Activated gamma-delta T cell treated with Interleukin-2 at 50 U/mL for 16 hours (primary cell): ENCODE measurements around the gene GPAT3.
"Not testable (repeated sequence)": the region's sequence is repeated elsewhere in the genome, so short reads cannot be mapped to it uniquely, and the experiment has no call there.

Experiments
- DNase-seq: peaks from one replicate; pipeline ENCODE4 v3.0.0-alpha.2; 2020

Gene GPAT3

DNA sequence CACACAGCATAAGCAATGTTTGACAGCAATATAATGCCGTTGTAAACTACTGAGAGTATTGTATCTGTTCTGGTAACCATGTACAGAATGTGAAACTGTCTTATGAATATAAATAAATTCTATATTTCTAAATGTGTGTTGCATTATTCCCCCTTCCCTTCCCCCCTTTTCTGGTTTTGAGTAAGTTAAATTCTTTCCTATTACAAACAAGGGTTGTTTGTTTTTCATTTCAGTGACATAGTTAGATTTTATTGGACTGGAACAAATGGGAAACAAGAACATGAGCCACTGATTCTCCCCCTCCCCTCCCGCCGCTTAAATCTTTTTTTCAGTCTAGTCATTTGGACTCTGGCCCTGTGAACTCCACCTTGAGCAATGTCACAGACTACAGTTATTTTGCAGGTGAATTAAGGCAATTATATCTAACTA, 69.8 kb downstream of the GPAT3 start:
- no peak for DNase-seq

DNA sequence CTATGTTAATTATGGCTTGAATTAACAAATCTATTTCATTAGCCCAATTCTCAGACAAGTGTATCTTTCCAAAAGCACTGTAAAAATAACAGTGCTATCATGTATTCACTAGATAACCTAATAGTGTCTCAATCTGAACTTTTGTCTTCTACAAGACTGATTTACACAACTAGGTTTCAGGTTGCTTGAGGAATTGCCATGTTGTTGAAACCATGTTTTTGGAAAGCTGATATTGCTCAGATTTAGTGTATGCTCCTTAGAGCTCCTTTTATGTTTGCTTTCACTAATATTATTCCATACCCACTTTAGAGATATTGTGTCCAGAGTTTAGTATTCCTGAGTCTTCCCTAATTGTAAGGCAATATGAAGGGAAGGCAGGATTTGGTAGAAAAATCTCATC, 70.6 kb downstream of the GPAT3 start:
- no peak for DNase-seq

DNA sequence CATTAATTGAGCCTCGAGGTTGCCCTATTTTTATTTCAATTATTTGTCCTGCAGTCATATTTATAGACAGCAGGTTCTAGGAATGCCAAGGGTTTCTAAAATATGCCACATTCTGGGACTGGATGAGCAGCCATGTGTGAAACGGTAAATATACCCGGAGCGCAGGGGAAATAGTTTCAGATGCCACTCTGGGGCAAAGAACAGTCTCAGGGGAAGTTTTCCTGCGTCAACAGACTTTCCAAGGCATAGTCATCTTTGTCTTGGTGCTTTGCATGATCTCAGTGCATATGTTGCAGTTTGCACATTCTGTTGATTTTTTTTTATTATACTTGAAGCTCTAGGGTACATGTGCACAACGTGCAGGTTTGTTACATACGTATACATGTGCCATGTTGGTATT, 71.0 kb downstream of the GPAT3 start:
- DNase-seq, result no peak

DNA sequence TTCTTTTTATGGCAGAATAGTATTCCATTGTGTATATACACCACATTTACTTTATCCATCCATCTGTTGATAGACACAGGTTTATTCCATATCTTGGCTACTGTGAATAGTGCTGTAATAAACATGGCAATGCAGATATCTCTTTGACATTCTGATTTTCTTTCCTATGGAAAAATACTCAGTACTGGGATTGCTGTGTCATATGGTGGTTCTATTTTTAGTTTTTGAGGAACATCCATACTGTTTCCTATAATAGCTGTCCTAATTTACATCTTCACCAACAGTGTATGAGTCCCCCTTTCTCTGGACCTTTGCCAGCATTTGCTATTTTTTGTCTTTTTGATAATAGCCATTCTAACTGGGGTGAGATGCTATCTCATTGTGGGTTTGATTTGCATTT, 73.5 kb downstream of the GPAT3 start:
- no peak for DNase-seq

DNA sequence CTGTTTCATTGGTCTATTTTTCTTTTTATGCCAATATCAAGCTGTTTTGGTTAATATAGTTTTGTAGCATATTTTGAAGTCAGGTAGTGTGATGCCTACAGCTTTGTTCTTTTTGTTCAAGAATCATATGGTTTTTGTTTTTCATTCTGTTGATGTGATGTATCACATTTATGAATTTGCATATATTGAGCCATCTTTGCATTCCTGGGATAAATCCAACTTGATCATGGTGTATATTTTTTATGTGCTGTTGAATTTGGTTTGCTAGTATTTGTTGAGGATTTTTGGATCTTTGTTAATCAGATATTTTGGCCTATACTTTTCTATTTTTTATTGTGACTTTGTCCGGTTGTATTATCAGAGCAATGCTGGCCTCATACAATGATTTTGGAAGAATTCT, 74.8 kb downstream of the GPAT3 start:
- DNase-seq, result no peak

DNA sequence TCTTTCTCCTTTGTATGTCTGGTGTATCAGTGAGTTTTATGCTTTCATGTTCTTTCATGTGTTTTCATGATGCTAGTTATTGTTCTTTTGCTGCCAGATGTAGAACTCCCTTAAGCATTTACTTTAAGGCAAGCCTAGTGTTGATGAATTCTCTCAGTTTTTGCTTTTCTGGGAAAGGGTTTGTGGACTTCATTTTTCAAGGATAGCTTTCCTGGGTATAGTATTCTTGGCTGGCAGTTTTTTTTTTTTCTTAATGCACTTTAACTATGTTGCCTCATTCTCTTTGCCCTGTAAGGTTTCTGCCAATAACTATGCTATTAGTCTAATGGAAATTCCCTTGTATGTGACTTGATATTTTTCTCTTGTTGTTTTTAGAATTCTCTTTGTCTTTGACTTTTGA, 77.1 kb downstream of the GPAT3 start:
- no peak for DNase-seq

DNA sequence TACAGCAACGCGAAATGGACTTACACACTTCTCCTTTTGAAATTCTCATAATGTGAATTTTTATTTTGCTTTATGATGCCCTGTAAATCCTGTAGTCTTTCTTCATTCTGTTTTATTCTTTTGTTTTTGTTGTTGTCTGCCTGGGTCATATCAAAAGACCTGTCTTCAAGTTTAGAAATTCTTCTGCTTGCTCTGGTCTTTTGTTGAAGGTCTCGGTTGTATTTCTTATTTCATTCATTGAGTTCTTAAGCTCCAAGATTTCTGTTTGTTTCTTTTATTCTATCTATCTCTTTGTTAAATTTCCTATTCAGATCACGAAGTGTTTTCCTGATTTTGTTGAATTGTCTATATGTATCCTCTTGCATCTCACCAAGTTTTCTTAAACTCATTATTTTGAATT, 78.1 kb downstream of the GPAT3 start:
- DNase-seq, result no peak

DNA sequence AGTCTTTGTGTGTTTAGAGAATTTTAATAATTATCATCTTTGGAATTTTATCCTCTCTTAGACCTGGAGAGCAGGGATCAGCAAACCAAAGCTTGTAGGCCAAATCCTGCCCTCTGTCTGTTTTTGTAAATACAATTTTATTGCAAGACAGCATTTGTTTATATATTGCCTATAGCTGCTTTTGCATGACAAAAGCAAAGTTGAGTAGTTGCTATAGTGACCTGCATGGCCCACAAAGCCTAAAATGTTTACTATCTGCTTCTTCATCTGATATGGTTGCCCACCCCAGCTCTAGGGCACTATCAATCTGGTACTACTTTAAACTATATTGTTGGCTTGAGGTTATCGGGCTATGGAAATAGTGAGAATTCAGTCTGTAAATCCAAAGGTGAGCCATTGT, 80.3 kb downstream of the GPAT3 start:
- DNase-seq, result no peak

DNA sequence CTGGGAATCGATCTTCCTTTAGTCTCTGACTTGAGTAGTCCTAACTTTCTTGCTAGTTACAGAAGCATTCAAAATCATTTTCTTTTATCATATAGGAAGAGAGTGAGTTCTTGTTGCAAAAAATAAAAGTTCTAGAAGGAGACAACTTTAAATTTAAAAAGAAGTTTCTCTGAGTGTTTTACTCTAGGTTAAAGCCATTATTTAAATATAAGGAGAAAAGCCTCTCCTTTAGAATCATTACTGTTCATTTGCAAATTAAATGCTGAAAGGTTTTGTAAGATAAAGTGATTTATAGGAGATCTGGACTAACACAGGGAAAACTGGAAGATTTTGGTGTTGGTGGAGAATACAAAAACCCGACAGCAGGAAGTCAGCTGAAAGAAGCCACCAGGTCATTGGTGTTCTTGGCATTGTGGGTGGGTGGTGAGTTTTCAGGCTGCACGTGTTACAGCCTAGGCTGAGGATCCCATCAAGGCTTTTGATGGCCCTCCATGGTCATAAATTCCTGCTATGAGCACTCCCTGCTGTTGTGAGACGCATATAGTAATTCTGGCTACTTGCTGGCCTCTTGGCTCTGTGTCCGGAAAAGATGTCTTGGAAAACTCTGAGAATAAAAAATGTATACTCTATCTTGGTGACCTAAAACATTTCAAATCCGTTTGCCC, 81.6 kb downstream of the GPAT3 start:
- no peak for DNase-seq

DNA sequence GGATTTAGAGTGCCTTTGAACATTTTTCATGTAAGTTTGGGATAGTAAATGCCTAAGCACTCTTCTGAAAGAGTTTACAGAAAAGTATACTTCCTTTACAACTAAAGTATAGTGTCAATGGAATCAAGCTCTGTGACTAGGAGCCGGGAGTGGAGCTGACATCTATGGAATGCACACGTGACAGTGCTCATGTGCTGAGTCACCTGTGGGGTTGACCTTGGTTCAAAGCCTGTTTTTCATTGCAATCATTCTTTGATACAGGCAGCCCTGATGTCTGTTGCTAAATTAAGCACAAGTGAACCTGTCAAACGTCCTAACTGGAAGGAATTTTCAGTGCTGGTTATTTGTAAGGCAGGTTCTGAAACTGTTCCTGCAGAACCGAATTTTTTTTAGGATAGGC, 82.5 kb downstream of the GPAT3 start:
- no peak for DNase-seq

DNA sequence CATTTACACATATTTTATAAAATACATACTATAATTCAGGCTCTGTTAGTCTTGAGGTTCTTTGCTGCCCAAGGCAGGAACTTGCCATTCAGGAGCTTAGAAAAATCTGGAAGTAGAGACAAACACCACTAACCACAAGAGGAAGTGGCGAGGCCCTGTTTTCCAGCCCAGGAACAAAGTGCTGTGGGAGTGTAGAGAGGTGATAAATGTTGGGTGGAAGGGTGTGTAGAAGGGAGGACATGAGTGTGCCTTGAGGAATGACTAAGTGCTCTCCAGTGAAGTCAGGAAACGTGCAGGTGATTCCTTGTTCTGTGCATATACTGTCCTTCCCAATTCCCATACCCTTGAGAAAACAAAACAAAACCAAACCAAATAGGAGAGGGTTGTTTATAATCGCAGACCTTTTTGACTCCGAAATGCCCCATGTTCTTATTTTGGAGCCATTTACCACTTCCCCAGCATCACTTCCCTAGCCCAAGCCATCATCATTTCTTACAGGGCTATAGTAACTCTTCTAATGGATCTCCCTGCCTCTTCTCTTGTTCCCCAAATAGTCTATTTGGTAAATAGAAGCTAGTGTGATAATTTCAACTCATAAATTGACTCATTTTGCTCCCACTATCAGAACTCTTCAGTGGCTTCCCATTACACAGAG, 83.2 kb downstream of the GPAT3 start:
- DNase-seq, result no peak

DNA sequence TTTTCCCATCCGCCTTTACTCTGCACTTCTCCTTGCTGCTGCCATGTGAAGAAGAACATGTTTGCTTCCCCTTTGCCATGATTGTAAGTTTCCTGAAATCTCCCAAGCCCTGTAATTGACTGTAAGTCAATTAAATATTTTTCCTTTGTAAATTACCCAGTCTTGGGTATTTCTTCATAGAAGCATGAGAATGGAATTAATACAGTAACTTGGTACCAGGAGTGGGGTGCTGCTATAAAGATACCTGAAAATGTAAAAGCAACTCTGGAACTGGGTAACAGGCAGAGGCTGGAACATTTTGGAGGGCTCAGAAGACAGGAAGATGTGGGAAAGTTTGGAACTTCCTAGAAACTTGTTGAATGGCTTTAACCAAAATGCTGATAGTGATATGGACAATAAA, 86.2 kb downstream of the GPAT3 start:
- not testable (repeated sequence) for DNase-seq

DNA sequence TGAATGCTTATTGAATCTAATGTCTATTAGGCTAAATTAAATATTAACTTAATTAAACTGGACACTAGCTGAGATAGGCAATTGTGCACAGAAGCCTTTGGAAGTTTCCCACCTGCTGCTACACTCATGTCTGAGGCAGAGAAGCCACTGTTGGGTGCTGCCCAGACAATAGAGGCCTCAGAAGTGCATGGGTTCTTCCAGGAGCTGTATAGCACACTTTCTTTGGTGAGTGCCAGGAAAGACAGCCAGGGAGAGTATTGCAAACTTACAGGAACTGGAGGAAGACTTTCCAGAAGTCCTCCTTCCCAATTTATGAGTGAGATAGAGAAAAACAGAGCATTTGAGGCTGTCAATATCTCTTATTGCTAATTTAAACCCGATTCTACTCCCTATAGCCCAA, 89.9 kb downstream of the GPAT3 start:
- no peak for DNase-seq

DNA sequence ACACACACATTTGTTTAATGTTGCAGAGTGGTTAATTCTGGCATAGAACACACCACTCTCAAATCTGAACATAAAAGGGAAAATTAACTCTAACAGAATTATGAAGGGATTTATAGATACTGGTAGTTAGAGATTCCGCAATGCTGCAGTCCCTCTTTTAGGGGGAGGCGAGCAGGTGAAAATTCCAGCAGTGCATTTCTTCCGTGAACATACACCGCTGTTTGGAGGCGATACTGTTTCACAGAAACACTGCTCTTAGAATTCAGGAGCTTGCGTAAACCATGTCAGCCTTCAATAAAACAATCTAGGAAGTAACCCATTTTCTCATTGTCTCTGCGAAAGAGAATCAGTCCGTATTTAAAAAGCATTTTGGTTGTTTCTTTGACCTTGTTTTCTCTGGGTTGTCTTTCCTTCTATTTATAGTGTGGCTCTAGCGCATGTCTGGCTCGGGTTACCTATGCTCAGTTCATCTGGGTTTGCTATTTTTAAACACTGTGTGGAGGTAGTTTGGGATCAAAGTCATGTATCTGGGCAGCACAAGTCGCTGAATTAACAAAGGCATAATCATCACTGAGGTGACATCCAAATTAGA, 90.4 kb downstream of the GPAT3 start:
- DNase-seq, result no peak

DNA sequence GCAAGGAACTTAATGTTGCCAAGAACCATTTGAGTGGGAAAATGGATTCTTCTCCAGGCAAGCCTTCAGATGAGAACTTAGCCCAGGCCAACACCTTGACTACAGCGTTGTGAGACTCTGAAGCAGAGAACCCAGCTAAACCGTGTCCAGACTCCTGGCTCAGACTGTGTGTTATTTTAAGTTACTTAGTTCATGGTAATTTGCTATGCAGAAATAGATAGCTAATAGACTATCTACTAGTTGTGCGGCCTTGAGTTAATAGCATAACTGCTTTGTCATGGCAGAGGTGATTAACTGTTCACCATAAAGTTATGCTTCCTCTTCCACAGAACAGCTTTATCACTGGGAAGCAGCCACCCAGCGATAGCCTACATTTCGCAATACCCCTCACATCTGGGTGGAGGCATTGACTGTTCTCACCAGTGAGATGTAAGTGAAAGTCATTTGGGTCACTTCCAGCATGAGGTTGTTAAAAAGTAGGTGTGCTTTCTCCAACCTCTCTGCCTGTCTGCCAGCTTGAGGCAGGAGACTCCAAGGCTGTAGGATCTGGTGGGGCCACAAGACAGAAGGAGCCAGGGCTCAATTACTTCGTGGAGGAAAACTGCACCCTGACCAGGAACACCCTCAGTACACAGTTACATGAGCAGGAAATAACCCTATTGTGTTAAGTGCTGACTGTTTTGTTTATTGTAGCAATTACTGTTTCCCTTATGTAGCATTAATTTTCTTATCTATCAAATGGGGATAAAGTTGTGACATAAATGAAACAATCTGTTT, 94.2 kb downstream of the GPAT3 start:
- no peak for DNase-seq

DNA sequence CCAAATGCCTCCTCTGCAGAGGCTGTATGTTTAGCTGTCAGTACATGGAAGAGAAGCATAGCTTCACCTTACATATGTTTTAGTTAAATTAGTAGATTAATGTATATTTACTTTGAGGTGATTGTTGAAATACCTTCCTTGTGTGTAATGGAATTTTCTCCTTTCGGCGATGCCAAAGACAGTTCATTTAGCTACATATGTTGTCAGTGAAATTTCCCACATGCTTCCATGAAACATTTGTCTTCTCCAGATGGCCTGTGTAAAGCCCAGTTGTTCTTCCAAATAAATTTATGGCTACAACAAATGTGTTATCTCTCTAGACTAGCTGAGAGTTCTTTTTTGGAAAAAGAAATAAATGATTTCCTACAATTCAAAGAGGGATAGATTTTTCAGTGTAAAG, 95.2 kb downstream of the GPAT3 start:
- no peak for DNase-seq

DNA sequence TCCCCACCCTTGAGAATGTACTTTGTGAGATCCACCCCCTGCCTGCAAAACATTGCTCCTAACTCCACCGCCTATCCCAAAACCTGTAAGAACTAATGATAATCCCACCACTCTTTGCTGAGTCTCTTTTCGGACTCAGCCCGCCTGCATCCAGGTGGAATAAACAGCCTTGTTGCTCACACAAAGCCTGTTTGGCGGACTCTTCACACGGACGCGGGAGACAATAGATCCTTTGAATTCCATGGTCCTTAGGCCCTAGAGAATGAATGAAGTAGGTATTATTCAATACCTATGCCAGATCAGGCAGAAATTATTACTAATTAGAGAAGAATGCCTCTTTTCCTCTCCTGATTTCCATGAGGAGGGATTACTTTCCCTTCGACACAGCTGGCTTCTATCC, 101.0 kb downstream of the GPAT3 start:
- no peak for DNase-seq

DNA sequence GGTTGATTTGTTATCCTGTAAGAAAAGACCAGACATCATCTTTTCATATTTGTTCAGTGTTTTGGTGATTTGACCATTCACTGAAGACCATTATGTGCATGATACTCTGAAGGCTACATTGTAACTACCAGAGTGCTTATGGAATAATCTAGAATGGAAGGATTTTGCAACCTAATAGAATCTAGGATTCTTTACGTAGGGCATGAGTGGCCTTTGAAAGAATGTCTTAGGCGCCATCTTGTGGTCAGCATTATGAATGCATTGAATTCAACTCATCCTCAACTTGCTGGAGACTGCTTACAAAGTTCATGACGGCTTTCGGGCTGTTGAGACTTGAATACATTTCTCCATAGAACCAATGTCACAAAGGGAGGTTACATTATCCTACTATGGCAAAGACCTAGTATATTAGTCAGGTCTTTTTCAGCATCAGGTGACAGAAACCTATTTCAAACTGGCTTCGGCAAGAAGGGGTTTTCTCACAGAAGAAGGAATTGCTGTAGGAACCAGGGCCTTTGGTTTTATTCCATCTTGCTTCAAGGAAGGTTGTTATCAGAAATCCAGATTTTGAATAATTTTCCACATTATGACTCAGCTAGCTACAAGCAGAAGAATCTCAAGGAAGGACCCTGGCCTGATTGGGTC, 104.1 kb downstream of the GPAT3 start:
- peak; percentile 51 for DNase-seq

DNA sequence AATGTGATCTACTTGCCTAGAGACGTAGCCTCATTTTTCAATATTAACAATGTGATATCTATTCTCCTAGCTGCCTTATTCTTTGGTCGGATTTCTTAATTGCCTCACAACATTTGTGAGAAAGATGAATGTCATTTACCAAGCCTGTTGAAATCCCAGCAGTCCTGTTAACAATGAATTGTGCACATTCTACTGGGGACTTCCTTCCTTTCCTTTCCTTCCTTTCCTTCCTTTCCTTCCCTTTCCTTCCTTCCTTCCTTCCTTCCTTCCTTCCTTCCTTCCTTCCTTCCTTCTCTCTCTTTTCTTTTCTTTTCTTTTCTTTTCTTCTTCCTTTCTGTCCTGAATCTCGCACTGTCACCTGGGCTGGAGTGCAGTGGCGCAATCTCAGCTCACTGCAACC, 107.1 kb downstream of the GPAT3 start:
- DNase-seq, result no peak

DNA sequence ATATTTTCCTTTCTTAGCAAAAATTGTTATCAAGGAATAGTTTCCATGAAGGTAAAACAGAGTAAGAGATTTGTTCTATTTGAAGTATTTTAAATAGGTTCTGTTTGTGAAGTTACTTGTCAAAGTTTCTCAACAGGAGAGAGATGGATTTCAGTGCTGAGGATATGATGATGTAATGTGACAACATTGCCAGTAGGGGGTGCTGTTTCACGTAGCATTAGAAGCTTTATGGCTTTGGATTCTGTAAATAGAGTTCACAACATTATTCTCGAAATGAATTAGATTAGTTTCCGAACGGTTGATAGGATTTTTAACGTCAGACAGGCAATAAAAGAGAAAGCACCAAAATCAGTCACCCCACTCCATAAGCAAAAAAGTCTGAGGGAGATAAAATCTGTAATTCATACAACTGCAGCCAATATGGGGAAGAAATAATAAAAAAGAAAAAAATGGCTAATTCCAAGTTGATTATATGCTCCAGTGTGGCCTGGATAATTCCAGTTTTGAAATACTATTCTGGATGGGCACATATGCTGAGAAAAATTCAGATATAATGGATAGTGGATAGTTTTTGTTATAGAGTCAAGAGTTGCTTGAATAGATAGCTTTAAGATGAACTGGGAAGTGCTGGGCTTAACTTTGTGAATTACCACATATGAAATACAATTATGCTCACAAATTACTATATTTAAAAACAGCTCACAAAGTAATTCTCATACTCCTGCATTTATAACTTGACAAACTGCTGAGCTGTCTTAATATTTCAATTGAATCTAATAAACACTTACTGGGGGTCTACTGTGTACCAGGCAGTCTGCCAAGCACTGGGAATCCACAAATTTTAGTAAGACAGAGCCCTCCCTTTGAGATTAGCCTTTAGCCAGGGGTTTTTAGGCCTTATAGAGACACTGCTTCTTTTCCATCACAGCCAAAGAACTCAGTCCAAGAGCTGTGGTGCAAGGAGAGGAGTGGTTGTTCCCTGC, 109.1 kb downstream of the GPAT3 start:
- peak; percentile 22 for DNase-seq

DNA sequence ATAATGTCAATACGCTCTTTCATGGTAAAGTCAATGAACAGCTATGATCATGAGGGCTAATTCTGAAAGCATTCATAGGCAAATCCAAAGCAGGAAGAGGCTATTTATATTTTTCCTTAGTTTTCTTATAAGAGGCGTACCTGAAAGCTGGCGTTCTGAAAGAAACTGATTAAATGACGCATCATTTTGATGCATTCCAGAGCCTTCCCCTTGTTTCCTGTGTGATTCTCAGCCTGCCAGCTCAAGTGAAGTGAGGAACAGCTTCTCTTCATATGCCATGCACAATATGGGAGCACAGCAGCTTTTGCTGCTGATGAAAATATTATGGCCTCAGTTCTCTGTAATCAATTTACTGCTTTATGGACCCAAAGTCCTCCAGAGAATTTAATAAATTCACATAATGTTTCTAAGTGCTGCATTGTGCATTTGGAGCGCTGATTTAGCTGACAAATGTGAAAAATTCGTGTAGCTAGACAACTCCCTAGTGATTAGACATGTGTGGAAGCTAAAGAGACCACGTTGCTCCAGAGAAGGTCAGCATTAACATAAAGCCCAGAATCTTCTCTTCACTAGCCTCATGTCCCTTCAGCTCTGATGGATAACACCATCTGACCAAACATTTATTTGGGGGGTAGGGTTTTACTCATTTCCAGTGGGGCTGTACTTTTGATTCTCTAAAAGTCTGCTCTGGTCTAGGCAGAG, 110.8 kb downstream of the GPAT3 start:
- no peak for DNase-seq
